Erythroblast (primary cell): Measurements from ENCODE around the gene PARN.

Experiments
- GATA1 ChIP-seq: IDR thresholded peaks from 2 replicates; pipeline ENCODE4 v1.6.1; 2011; ENCODE audit warnings: low read depth, mild to moderate bottlenecking, control low read depth, low read length, moderate library complexity
- POLR2A ChIP-seq: IDR thresholded peaks from 2 replicates; pipeline ENCODE4 v1.6.1; 2011; ENCODE audit warnings: mild to moderate bottlenecking, low read length

DNA sequence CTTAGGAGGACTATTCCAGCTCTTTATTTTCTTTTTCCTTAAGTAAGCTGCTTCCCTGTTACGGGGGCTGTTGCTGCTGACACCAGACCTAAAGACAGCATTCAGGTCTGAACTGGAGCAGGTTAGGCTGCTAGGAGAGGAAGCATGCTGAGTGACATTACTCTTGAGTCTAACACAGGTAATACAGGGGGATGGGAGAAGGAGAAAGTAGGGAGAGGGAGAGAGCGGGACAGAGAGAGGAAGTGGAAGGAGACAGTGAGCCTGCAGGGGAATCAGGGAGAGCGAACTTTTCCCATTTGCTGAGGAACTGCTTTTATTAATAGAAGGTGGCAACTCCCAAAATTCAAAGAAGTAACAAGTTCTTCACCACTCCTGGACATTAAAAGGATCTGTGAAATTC is 130.9 kb downstream of the PARN start:
- TF ChIP-seq POLR2A = no peak
- TF ChIP-seq GATA1 = no peak
